OCI-LY1 (cell line): ENCODE measurements around the gene OR6B2.

Experiments used
- H2AFZ ChIP-seq: fragments of 200-600 bp; sonication (generic), shearing (Covaris generic); 2 replicates; pipeline ENCODE4 v1.6.0; 2014; ENCODE audit warnings: antibody characterized with exemption, mild to moderate bottlenecking, low read length
- H3F3A ChIP-seq: fragments of 200-600 bp; sonication (generic), shearing (Covaris generic); 2 replicates; pipeline ENCODE4 v1.6.0; 2014; ENCODE audit warnings: mild to moderate bottlenecking, antibody characterized with exemption, low read length, moderate library complexity; ENCODE audit not compliant: insufficient read depth
- H3K27ac ChIP-seq: fragments of 200-600 bp; sonication (generic); 2 replicates; pipeline ENCODE4 v1.5.1; 2014; ENCODE audit warnings: low read length, mixed run types, mild to moderate bottlenecking, low read depth; ENCODE audit not compliant: poor library complexity, severe bottlenecking
- H3K27me3 ChIP-seq: fragments of 200-600 bp; sonication (generic); 2 replicates; pipeline ENCODE4 v1.6.0; 2014; ENCODE audit warnings: antibody characterized with exemption, mild to moderate bottlenecking, low read length, moderate library complexity; ENCODE audit not compliant: insufficient read depth
- H3K36me3 ChIP-seq: fragments of 200-600 bp; sonication (generic); 2 replicates; pipeline ENCODE4 v1.6.1; 2014; ENCODE audit warnings: mild to moderate bottlenecking, antibody characterized with exemption, low read length, moderate library complexity, mixed read lengths; ENCODE audit not compliant: insufficient read depth
- H3K4me1 ChIP-seq: fragments of 200-600 bp; sonication (generic); 2 replicates; pipeline ENCODE4 v1.5.1; 2014; ENCODE audit warnings: mild to moderate bottlenecking, low read length, moderate library complexity; ENCODE audit not compliant: insufficient read depth, severe bottlenecking
- H3K4me2 ChIP-seq: fragments of 200-600 bp; sonication (generic), shearing (Covaris generic); 2 replicates; pipeline ENCODE4 v1.6.1; 2014; ENCODE audit warnings: low read length
- H3K4me3 ChIP-seq: fragments of 200-600 bp; sonication (generic); 2 replicates; pipeline ENCODE4 v1.5.1; 2014; ENCODE audit warnings: low read length, low read depth, mild to moderate bottlenecking, mixed read lengths; ENCODE audit not compliant: poor library complexity, severe bottlenecking
- H3K79me2 ChIP-seq: fragments of 200-600 bp; shearing (Covaris generic); 2 replicates; pipeline ENCODE4 v1.6.1; 2016; ENCODE audit warnings: mixed run types, low read length, mixed read lengths; ENCODE audit not compliant: insufficient read depth
- H3K9ac ChIP-seq: fragments of 200-600 bp; sonication (generic), shearing (Covaris generic); 2 replicates; pipeline ENCODE4 v1.6.1; 2014; ENCODE audit warnings: mild to moderate bottlenecking, low read length, mixed read lengths
- H3K9me2 ChIP-seq: fragments of 200-600 bp; sonication (generic), shearing (Covaris generic); 2 replicates; pipeline ENCODE4 v1.6.1; 2014; ENCODE audit warnings: low read depth, mild to moderate bottlenecking, low read length, mixed read lengths
- H3K9me3 ChIP-seq: fragments of 200-600 bp; shearing (Covaris generic); 2 replicates; pipeline ENCODE4 v1.6.1; 2014; ENCODE audit warnings: low read length, mixed read lengths
- H4K20me1 ChIP-seq: fragments of 200-600 bp; sonication (generic), shearing (Covaris generic); 2 replicates; pipeline ENCODE4 v1.6.0; 2016; ENCODE audit warnings: mild to moderate bottlenecking, low read length; ENCODE audit not compliant: insufficient read depth
- EZH2 ChIP-seq: fragments of 200-600 bp; sonication (generic), shearing (Covaris generic); IDR thresholded peaks from 2 replicates; pipeline ENCODE4 v1.8.0; 2017; ENCODE audit warnings: borderline replicate concordance, mixed run types, mild to moderate bottlenecking, antibody characterized with exemption, low read length, moderate library complexity, mixed read lengths
- TF ChIP-seq, protein P1 (sequence below): fragments of 200-600 bp; sonication (generic), shearing (Covaris generic); IDR thresholded peaks from 2 replicates; pipeline ENCODE4 v1.5.1; 2017; ENCODE audit warnings: mild to moderate bottlenecking, antibody characterized with exemption, low read length, moderate library complexity, mixed read lengths

Gene OR6B2

DNA sequence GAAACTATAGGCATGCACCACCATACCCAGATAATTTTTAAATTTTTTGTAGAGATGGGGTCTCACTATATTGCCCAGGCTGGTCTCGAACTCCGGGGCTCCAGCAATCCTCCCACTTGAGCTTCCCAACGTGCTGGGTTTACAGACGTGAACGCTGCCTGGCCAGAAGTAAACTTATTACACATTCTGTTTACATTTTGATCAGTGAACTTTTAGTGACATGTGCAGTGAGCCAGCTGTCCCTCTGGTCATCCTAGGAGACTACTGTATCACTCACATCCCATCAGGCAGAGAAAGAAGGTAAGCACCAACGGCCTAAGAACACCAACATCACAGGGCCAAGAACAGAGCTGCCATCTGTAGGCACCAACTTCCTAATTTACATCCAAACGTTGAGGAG is 27.2 kb downstream of the OR6B2 start:
- no peak overlapping the region for H3K4me2 ChIP-seq
- no peak overlapping the region for H2AFZ ChIP-seq
- H3K79me2 ChIP-seq = no peaks in the 10 kb centered on the region
- no peak overlapping the region for H3K27ac ChIP-seq
- H4K20me1 ChIP-seq = no peaks in the 10 kb centered on the region
- no peak overlapping the region for H3K4me3 ChIP-seq
- H3K9me2 ChIP-seq = no peaks in the 10 kb centered on the region
- no peaks in the 10 kb centered on the region for H3K4me1 ChIP-seq
- H3K9me3 ChIP-seq = no peaks in the 10 kb centered on the region
- H3F3A ChIP-seq = no peaks in the 10 kb centered on the region
- H3K36me3 ChIP-seq = peaks cover 88% of the 10 kb centered on the region
- TF ChIP-seq EZH2 = no peak
- TF ChIP-seq, protein P1, sequence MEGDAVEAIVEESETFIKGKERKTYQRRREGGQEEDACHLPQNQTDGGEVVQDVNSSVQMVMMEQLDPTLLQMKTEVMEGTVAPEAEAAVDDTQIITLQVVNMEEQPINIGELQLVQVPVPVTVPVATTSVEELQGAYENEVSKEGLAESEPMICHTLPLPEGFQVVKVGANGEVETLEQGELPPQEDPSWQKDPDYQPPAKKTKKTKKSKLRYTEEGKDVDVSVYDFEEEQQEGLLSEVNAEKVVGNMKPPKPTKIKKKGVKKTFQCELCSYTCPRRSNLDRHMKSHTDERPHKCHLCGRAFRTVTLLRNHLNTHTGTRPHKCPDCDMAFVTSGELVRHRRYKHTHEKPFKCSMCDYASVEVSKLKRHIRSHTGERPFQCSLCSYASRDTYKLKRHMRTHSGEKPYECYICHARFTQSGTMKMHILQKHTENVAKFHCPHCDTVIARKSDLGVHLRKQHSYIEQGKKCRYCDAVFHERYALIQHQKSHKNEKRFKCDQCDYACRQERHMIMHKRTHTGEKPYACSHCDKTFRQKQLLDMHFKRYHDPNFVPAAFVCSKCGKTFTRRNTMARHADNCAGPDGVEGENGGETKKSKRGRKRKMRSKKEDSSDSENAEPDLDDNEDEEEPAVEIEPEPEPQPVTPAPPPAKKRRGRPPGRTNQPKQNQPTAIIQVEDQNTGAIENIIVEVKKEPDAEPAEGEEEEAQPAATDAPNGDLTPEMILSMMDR = no peak
- H3K9ac ChIP-seq = no peak overlapping the region
- no peaks in the 10 kb centered on the region for H3K27me3 ChIP-seq

DNA sequence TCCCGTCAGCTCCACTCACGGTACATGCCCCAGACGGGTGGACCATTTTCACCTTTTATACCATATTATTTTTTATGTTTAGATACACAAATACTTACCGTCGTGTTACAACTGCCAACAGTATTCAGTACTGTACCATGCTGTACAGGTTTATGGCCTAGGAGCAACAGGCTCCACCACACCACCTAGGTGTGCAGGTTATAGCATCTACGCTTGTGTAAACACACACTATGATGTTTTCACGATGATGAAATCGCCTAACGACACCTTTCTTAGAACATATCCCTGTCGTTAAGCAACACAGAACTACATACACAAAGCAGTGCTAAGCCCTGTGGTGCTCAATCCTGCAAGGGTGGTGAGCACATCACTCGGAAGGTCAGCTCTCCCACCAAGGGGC is 29.6 kb downstream of the OR6B2 start:
- Histone ChIP-seq H3K27me3 (no peaks in the 10 kb centered on the region), H3K4me1 (no peaks in the 10 kb centered on the region), H3K9ac (no peak overlapping the region), H2AFZ (no peak overlapping the region), H3K4me3 (no peak overlapping the region), H3F3A (no peaks in the 10 kb centered on the region), H3K9me3 (no peaks in the 10 kb centered on the region), H3K79me2 (no peaks in the 10 kb centered on the region), H3K36me3 (peaks cover 80% of the 10 kb centered on the region), H3K9me2 (no peaks in the 10 kb centered on the region), H3K4me2 (no peak overlapping the region), H4K20me1 (no peaks in the 10 kb centered on the region), H3K27ac (no peak overlapping the region)
- TF ChIP-seq EZH2 = no peak
- TF ChIP-seq, protein P1 = no peak

DNA sequence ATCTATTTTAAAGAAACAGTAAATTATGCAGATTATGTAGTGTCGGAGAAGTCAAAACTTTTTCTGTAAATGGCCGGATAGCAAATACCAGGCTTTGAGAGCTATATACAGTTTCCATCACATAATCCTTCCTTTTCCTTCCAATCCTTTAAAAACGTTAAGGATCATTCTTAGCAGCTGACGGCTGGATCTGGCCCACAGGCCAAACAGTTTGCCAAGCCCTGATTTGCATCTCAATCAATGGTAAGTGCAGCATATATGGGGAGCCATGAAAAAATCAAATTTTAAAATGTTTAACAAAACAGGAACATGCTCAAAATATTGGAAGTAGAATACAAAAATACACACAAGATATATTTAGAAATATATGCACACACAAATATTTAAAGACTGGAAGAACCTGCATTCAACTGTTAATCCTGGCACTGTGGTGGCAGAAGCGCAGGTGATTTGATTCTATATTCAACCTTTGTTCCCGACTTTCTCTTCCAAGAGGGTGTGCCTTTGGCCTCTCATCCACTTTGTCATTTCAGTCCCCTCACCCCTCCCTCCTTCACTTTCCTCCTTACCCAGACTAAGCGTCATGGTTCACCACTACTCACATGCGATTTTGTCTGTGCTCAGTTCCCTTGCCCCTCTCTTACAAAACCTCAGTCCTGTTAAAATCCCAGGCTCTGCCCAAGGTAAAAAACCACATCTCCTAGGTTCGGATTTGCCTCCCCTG is 32.4 kb downstream of the OR6B2 start:
- Histone ChIP-seq H3K27me3 (no peaks in the 10 kb centered on the region), H3K4me1 (no peaks in the 10 kb centered on the region), H3K9me3 (no peaks in the 10 kb centered on the region), H3K9ac (no peak overlapping the region), H3K36me3 (peaks cover 53% of the 10 kb centered on the region), H2AFZ (no peak overlapping the region), H3K4me2 (no peak overlapping the region), H3F3A (no peaks in the 10 kb centered on the region), H3K79me2 (no peaks in the 10 kb centered on the region), H3K4me3 (no peak overlapping the region), H3K9me2 (no peaks in the 10 kb centered on the region), H3K27ac (no peak overlapping the region), H4K20me1 (no peaks in the 10 kb centered on the region)
- TF ChIP-seq, protein P1 = no peak
- no peak for TF ChIP-seq EZH2
